Loucy (cell line): ENCODE data around the gene SSBP2.
"Not testable (repeated sequence)": the region's sequence is repeated elsewhere in the genome, so short reads cannot be mapped to it uniquely, and the experiment has no call there.

Experiments used
- H2AFZ ChIP-seq: fragments of 200-600 bp; sonication (generic); 2 replicates; pipeline ENCODE4 v1.6.0; 2016; ENCODE audit warnings: antibody characterized with exemption, mild to moderate bottlenecking, low read length, moderate library complexity
- H3F3A ChIP-seq: fragments of 200-600 bp; 2 replicates; pipeline ENCODE4 v1.6.0; 2016; ENCODE audit warnings: antibody characterized with exemption, low read depth, mild to moderate bottlenecking
- H3K27me3 ChIP-seq: fragments of 200-600 bp; sonication (generic); 2 replicates; pipeline ENCODE4 v1.6.1; 2014; ENCODE audit warnings: low read length, mild to moderate bottlenecking; ENCODE audit not compliant: insufficient read depth, poor library complexity, severe bottlenecking
- H3K36me3 ChIP-seq: fragments of 200-600 bp; sonication (generic); 2 replicates; pipeline ENCODE4 v1.6.1; 2016; ENCODE audit warnings: low read length; ENCODE audit not compliant: insufficient read depth
- H3K4me1 ChIP-seq: fragments of 200-600 bp; sonication (generic); 2 replicates; pipeline ENCODE4 v1.5.1; 2014; ENCODE audit warnings: low read length, mild to moderate bottlenecking; ENCODE audit not compliant: insufficient read depth, poor library complexity, severe bottlenecking
- H3K4me2 ChIP-seq: fragments of 200-600 bp; sonication (generic); 2 replicates; pipeline ENCODE4 v1.6.0; 2014; ENCODE audit warnings: antibody characterized with exemption, low read length, low read depth, mild to moderate bottlenecking; ENCODE audit not compliant: poor library complexity, severe bottlenecking
- H3K4me3 ChIP-seq: fragments of 200-600 bp; sonication (generic); 2 replicates; pipeline ENCODE4 v1.5.1; 2014; ENCODE audit warnings: low read length, mild to moderate bottlenecking, mixed read lengths; ENCODE audit not compliant: poor library complexity, severe bottlenecking
- H3K79me2 ChIP-seq: fragments of 200-600 bp; sonication (generic); 2 replicates; pipeline ENCODE4 v1.6.1; 2014; ENCODE audit warnings: low read length; ENCODE audit not compliant: insufficient read depth
- H3K9ac ChIP-seq: fragments of 200-600 bp; sonication (generic); 2 replicates; pipeline ENCODE4 v1.6.0; 2014; ENCODE audit warnings: mild to moderate bottlenecking, low read depth, low read length, moderate library complexity; ENCODE audit not compliant: poor library complexity, severe bottlenecking
- H3K9me2 ChIP-seq: fragments of 200-600 bp; sonication (generic); replicated peaks from 2 replicates; pipeline ENCODE4 v1.6.1; 2016; ENCODE audit warnings: low read depth, low read length, mixed read lengths
- H3K9me3 ChIP-seq: fragments of 200-600 bp; sonication (generic); 2 replicates; pipeline ENCODE4 v1.6.1; 2014; ENCODE audit warnings: mild to moderate bottlenecking, antibody characterized with exemption, low read length, low read depth; ENCODE audit not compliant: insufficient read depth
- H4K20me1 ChIP-seq: fragments of 200-600 bp; sonication (generic); 2 replicates; pipeline ENCODE4 v1.6.0; 2014; ENCODE audit warnings: antibody characterized with exemption, low read length, mild to moderate bottlenecking; ENCODE audit not compliant: insufficient read depth, poor library complexity, severe bottlenecking
- EZH2phosphoT487 ChIP-seq: fragments of 200-600 bp; IDR thresholded peaks from 2 replicates; pipeline ENCODE4 v1.6.1; 2018; ENCODE audit warnings: antibody characterized with exemption, mild to moderate bottlenecking, moderate library complexity, borderline replicate concordance
- TF ChIP-seq, protein P1 (sequence below): fragments of 200-600 bp; sonication (generic); conservative IDR thresholded peaks from 2 replicates; pipeline ENCODE4 v1.5.1; 2014; ENCODE audit warnings: mild to moderate bottlenecking, antibody characterized with exemption, low read length

Gene SSBP2

DNA sequence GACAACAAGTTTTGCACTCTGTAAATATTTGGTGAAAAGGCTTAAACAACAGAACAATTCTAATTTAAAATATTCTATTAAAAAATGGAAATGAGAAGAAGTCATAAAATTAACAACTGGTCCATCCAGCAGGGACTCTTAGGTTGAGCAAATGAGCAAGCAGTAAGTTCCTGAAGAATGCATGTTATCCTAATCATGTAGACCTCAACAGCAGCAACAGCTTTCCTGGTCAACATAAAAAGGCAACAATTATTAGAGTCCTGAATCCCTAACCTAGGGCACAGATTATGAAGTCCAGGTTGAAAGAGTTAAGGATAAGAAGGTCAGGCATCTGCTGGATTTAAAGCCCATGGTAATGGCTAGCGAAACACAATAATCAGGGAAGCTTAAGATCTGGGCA is 120.9 kb downstream of the SSBP2 start:
- peaks cover 17% of the 10 kb centered on the region for H3F3A ChIP-seq
- peaks cover 80% of the 10 kb centered on the region for H3K4me1 ChIP-seq
- TF ChIP-seq, protein P1, sequence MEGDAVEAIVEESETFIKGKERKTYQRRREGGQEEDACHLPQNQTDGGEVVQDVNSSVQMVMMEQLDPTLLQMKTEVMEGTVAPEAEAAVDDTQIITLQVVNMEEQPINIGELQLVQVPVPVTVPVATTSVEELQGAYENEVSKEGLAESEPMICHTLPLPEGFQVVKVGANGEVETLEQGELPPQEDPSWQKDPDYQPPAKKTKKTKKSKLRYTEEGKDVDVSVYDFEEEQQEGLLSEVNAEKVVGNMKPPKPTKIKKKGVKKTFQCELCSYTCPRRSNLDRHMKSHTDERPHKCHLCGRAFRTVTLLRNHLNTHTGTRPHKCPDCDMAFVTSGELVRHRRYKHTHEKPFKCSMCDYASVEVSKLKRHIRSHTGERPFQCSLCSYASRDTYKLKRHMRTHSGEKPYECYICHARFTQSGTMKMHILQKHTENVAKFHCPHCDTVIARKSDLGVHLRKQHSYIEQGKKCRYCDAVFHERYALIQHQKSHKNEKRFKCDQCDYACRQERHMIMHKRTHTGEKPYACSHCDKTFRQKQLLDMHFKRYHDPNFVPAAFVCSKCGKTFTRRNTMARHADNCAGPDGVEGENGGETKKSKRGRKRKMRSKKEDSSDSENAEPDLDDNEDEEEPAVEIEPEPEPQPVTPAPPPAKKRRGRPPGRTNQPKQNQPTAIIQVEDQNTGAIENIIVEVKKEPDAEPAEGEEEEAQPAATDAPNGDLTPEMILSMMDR, result no peak
- TF ChIP-seq EZH2phosphoT487, result no peak
- H3K9me3 ChIP-seq, result no peaks in the 10 kb centered on the region
- no peak overlapping the region for H2AFZ ChIP-seq
- H3K4me2 ChIP-seq, result peak overlapping the region; percentile 75
- peak overlapping the region; percentile 47 for H3K4me3 ChIP-seq
- no peaks in the 10 kb centered on the region for H3K9me2 ChIP-seq
- peak overlapping the region; percentile 84 for H3K9ac ChIP-seq
- H3K36me3 ChIP-seq, result peaks cover 24% of the 10 kb centered on the region
- H3K27me3 ChIP-seq, result no peaks in the 10 kb centered on the region
- H4K20me1 ChIP-seq, result no peaks in the 10 kb centered on the region
- peaks cover 68% of the 10 kb centered on the region for H3K79me2 ChIP-seq

DNA sequence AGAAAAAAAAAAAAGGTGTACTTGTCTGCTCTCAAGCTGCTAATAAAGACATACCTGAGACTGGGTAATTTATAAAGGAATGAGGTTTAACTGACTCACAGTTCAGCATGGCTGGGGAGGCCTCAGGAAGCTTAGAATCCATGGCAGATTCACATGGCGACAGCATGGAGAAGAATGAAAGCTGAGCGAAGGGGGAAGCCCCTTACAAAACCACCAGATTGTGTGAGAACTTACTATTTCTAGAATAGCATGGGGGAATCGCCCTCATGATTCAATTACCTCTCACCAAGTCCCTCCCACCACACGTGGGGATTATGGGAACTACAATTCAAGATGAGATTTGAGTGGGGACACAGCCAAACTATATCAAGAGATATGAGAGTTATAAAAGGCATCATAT is 122.8 kb downstream of the SSBP2 start:
- not testable (repeated sequence) for H2AFZ ChIP-seq, H3K9me3 ChIP-seq, H3K4me2 ChIP-seq, H4K20me1 ChIP-seq, H3K9me2 ChIP-seq, H3K9ac ChIP-seq, H3K27me3 ChIP-seq, H3K4me3 ChIP-seq
- H3K79me2 ChIP-seq, result peaks cover 68% of the 10 kb centered on the region
- peaks cover 12% of the 10 kb centered on the region for H3F3A ChIP-seq
- peaks cover 62% of the 10 kb centered on the region for H3K4me1 ChIP-seq
- H3K36me3 ChIP-seq, result peaks cover 26% of the 10 kb centered on the region

DNA sequence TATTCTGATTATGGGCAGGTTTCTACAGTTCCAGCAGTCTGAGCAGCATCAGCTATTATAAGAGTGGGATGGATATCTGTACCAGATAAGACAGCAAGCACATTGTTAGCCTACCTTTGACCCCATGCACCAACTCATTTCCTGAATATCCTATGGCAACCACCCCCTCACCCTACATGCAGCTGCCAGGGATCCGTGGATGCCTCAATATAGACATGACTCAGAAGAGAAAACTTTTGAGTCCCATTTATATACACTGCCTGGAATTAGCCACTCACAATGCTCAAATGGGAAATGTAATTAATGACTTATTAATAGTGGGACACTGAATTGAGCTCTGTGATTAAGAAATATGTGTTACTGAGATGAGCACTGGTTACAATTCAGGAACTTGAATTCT is 124.4 kb downstream of the SSBP2 start:
- Histone ChIP-seq H3K27me3 (no peaks in the 10 kb centered on the region), H3K4me3 (no peak overlapping the region), H3K9ac (peak overlapping the region; percentile 47), H3K36me3 (peaks cover 34% of the 10 kb centered on the region), H3K9me2 (no peaks in the 10 kb centered on the region), H3K4me2 (no peak overlapping the region), H3K4me1 (peaks cover 46% of the 10 kb centered on the region), H2AFZ (no peak overlapping the region), H3K79me2 (peaks cover 65% of the 10 kb centered on the region), H3K9me3 (no peaks in the 10 kb centered on the region), H4K20me1 (no peaks in the 10 kb centered on the region), H3F3A (peaks cover 7% of the 10 kb centered on the region)
- no peak for TF ChIP-seq EZH2phosphoT487
- TF ChIP-seq, protein P1, result no peak

DNA sequence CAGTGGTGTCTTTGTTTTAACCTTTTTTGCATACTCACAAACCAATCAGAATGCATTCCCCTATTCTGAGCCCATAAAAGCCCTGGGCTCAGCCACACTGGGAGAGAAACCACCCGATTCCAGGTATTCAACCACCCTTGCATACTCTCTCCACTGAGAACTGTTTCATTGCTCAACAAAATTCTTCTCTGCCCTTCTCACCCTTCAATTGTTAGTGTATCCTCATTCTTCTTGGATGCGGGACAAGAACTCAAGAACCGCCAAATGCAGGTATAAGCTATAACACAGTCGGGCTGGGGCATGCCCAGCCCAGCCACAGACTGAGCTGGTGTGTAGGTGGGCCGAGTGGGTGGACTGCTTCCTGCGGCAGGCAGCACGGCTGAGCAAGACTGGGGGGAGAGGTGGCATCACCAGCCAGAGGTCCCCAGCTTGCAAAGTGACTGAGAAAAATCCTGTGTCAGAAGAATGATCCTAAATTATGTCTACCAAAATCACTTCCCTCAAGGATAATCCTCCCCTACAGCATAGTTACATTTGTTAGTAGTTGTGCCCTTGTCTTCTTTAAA is 141.0 kb downstream of the SSBP2 start:
- no peaks in the 10 kb centered on the region; the same call in 1 of the 2 replicates for H3F3A ChIP-seq
- TF ChIP-seq, protein P1, result no peak
- TF ChIP-seq EZH2phosphoT487, result no peak
- no peak overlapping the region for H3K4me3 ChIP-seq
- no peak overlapping the region for H2AFZ ChIP-seq
- H3K9me3 ChIP-seq, result peaks cover 16% of the 10 kb centered on the region
- H4K20me1 ChIP-seq, result peaks cover under 1% of the 10 kb centered on the region
- no peak overlapping the region for H3K9ac ChIP-seq
- H3K4me1 ChIP-seq, result peaks cover 29% of the 10 kb centered on the region
- H3K9me2 ChIP-seq, result no peaks in the 10 kb centered on the region
- H3K79me2 ChIP-seq, result peaks cover 41% of the 10 kb centered on the region
- H3K4me2 ChIP-seq, result no peak overlapping the region
- H3K27me3 ChIP-seq, result no peaks in the 10 kb centered on the region
- H3K36me3 ChIP-seq, result peaks cover 50% of the 10 kb centered on the region
